GM20431 (cell line): ENCODE data around the gene PSMD2.
"Not testable (repeated sequence)": the region's sequence is repeated elsewhere in the genome, so short reads cannot be mapped to it uniquely, and the experiment has no call there.

ENCODE experiments used
- in situ Hi-C: fragments of 300-500 bp; cut with MseI, MboI; formaldehyde crosslinking; loops from one replicate; pipeline ENCODE4 v1.15.0; 2020; ENCODE audit warnings: low sequenced_read_pairs; ENCODE audit not compliant: unreplicated experiment

Gene PSMD2

GRCh38 chr3:184335661-184336546 lies 36.9 kb downstream of the PSMD2 start:
- in situ Hi-C loops = no loop called here

- in situ Hi-C loops = no loop called here
These were observed 37.7 kb downstream of the PSMD2 start for GRCh38 chr3:184336547-184337398.

GRCh38 chr3:184337399-184337714 lies 38.3 kb downstream of the PSMD2 start, which contains the start of gene FAM131A:
FAM131A (plus strand) TSS chr3:184337600; CDS start chr3:184337631, 31 bp downstream.
- in situ Hi-C loops = no loop called here

GRCh38 chr3:184337981-184338380 lies 38.9 kb downstream of the PSMD2 start:
- in situ Hi-C loops = no loop called here

GRCh38 chr3:184338511-184338945 lies 39.5 kb downstream of the PSMD2 start:
- in situ Hi-C loops = no loop called here

- in situ Hi-C loops = no loop called here
These were observed 40.0 kb downstream of the PSMD2 start for GRCh38 chr3:184339001-184339400.

GRCh38 chr3:184339451-184340135 lies 40.6 kb downstream of the PSMD2 start:
- in situ Hi-C loops = not testable (repeated sequence)

GRCh38 chr3:184341925-184342324 lies 42.9 kb downstream of the PSMD2 start:
- in situ Hi-C loops = no loop called here

- in situ Hi-C loops = no loop called here
These were observed 44.3 kb downstream of the PSMD2 start for GRCh38 chr3:184343200-184343876.

- in situ Hi-C loops = no loop called here
These were observed 45.7 kb downstream of the PSMD2 start for GRCh38 chr3:184344579-184345316.

- in situ Hi-C loops = no loop called here
These were observed 46.5 kb downstream of the PSMD2 start for GRCh38 chr3:184345317-184346144.

GRCh38 chr3:184346480-184347190 lies 47.6 kb downstream of the PSMD2 start:
- in situ Hi-C loops = no loop called here

- in situ Hi-C loops = no loop called here
These were observed 48.4 kb downstream of the PSMD2 start for GRCh38 chr3:184347321-184348056.

- in situ Hi-C loops = no loop called here
These were observed 49.0 kb downstream of the PSMD2 start for GRCh38 chr3:184348057-184348382.

GRCh38 chr3:184349563-184350470 lies 50.8 kb downstream of the PSMD2 start:
- in situ Hi-C loops = no loop called here

- in situ Hi-C loops = no loop called here
These were observed 51.6 kb downstream of the PSMD2 start for GRCh38 chr3:184350618-184351017.
